Erythroblast (primary cell): ENCODE measurements around the gene DOCK4.

ENCODE experiments used
- DNase-seq, 2 experiments: peaks; one replicate each; lab custom pipeline; 2025; lab: John Stamatoyannopoulos, UW
- GATA1 ChIP-seq: IDR thresholded peaks from 2 replicates; pipeline ENCODE4 v1.6.1; 2011; ENCODE audit warnings: low read depth, mild to moderate bottlenecking, control low read depth, low read length, moderate library complexity
- POLR2A ChIP-seq: IDR thresholded peaks from 2 replicates; pipeline ENCODE4 v1.6.1; 2011; ENCODE audit warnings: mild to moderate bottlenecking, low read length

DOCK4 gene

GRCh38 chr7:111772716-111773115 is 433.5 kb downstream of the DOCK4 start:
- TF ChIP-seq POLR2A (no peak), GATA1 (no peak)
- no peak for DNase-seq

DNA sequence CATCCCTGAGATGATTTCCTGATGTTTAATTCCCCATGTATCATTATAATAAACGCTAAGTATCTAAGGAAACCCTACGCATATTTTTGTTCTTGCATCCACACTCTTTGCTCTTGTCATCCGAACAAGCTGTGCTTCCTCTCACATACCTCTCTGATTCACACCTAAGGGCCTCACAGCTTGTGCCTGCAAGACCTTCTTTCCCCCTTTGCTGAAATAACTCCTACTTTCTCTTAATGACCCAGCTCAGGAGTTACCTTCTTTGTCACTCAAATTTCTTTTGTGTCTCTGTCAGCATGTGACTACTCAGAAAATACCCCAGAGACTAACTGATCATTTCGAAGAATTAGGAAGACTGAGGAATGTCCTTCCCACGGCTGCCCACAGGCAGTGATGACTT is 434.6 kb downstream of the DOCK4 start:
- no peak for DNase-seq
- TF ChIP-seq POLR2A (no peak), GATA1 (no peak)

- no peak for TF ChIP-seq POLR2A
- no peak for TF ChIP-seq GATA1
- no peak for DNase-seq
Observed at GRCh38 chr7:111770116-111770515, 436.1 kb downstream of the DOCK4 start.

GRCh38 chr7:111765751-111766643 is 440.2 kb downstream of the DOCK4 start:
- TF ChIP-seq POLR2A = no peak
- TF ChIP-seq GATA1 = no peak
- no peak for DNase-seq

- peak; percentile 4 to 10 for DNase-seq
- TF ChIP-seq GATA1 (no peak), POLR2A (no peak)
Observed at GRCh38 chr7:111763221-111763801, 442.9 kb downstream of the DOCK4 start.

- TF ChIP-seq POLR2A (no peak), GATA1 (no peak)
- no peak for DNase-seq
Observed at GRCh38 chr7:111762799-111763198, 443.4 kb downstream of the DOCK4 start.

DNA sequence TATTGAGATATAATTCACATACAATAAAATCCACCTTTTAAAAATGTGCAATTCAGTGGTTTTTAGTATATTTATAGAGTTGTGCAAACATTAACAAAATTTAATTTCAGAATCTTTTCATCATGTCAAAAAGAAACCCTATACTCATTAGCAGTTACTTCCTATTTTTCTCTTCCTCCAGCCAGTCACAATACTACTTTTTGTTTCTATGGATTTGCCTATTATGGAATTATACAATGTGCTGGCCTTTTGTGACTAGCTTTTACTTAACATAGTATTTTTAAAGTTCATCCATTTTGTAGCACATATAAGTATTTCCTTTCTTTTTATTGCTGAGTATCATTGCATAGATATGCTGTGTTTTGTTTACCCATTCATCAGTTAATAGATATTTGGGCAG is 444.0 kb downstream of the DOCK4 start:
- DNase-seq = no peak
- TF ChIP-seq GATA1 (no peak), POLR2A (no peak)

DNA sequence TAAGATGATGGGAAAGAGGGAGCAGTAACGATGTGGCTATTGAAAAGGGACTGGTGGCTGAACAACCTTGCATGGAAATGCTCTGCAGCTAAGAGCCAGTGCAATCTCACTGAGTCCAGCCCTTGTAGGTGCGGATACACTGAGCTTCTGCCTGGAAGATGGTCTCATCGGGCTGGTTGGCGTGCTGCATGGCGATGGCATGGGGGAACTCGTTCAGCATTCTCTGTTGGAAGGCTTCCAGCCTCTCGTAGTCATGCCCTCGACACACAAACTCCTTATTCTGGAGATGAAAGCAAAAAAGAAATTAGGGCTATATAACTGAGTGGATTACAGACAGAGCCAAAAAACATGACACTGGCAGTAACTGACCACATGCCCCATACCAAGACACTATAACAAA is 446.2 kb downstream of the DOCK4 start:
- no peak for DNase-seq
- TF ChIP-seq POLR2A = no peak
- TF ChIP-seq GATA1 = no peak

DNA sequence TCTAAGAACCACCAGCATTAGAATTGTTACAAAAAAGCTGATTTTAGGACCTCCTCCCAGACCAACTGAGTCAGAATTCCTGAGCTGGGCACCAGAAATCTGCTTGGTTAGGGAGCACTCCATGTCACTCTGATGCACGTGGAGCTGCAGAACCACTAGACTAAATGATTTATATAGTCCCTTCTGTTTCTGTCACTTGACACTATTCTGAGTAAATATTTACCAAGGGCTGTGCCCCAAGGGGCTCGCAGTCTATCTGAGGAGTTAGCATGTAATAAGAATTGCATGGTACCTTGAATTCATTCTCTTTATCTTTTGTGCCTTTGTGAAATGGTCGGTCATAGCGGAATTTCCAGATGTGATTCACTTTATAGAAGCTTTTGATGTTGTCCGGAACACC is 447.9 kb downstream of the DOCK4 start:
- DNase-seq = no peak
- no peak for TF ChIP-seq POLR2A
- no peak for TF ChIP-seq GATA1

GRCh38 chr7:111756687-111757178 is 449.5 kb downstream of the DOCK4 start:
- DNase-seq = no peak
- TF ChIP-seq GATA1 (no peak), POLR2A (no peak)

DNA sequence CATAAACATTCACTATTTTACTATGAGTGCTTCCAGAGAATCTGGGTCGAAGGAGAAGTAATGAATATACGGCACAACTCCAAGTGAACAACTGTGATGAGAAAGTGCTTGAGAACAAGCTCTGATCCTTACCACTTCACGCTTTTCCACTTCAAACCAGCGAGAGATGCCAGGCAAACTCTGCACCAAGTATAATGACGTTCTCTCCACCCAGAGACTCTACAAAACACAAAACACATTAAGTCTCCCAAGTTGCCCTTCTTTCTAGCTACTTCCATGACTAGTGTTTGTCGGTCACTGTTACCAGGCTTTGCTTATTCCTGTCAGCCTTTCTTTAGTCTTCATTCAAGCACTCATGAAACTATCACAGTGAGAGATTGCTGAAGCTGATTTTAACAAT is 450.8 kb downstream of the DOCK4 start:
- TF ChIP-seq POLR2A = no peak
- no peak for TF ChIP-seq GATA1
- DNase-seq = no peak

DNA sequence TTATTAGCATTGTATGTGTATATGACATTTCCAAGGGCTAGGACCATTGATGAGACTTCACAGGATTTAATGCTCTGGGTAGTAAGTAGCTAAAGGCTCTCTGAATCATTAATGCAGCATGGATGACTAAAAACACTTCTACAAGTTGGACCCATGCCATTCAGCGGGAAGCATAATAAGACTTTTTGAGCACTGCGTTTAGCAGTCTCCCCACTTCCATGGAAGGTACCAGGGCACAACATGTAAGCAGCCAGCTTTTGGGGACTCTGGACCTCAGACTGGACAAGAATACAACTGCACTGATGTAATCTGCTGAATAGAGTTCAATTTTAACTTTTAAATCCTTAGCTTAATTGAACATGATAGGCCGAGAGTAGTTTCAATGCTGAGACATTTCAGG is 452.2 kb downstream of the DOCK4 start:
- TF ChIP-seq GATA1 (no peak), POLR2A (no peak)
- no peak for DNase-seq

DNA sequence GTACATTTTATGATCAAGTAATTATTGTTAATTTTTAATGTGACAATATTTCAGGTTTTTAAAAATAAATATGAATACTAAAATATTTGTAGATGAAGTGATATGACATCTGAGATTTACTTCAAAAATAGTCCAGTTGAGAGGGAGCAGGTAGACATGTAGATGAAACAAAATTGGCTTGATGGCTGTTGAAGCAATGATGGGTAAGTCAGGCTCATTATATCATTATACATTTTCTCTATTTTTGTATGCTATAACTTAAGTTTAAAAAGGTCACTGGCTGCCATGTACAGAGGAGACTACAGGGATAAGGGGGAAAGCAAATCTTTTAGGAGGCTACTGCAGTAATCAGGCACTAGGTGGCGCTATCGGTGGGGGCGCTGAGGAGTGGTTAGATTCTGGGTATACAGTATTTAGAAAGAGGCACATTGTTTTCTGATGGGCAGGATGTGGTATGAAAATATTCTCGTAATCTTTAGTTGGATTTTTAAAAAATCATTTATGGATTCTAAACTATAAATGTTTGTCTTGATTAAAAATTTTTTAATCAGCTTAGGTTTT is 454.1 kb downstream of the DOCK4 start:
- DNase-seq = peak; percentile 58 to 74
- TF ChIP-seq GATA1 = no peak
- TF ChIP-seq POLR2A = no peak

- TF ChIP-seq POLR2A (no peak), GATA1 (no peak)
- DNase-seq = no peak
Observed at GRCh38 chr7:111750878-111751277, 455.3 kb downstream of the DOCK4 start.
